ENCODE measurements around the gene SGK1. TPM values are rescaled to one million over a fixed set of nuclear protein-coding genes. Genes with fewer than 3 reads are reported as not detected.

The SGK1 gene
- total RNA-seq, 1 experiment from 2014 or later, result 7.8 TPM

DNA sequence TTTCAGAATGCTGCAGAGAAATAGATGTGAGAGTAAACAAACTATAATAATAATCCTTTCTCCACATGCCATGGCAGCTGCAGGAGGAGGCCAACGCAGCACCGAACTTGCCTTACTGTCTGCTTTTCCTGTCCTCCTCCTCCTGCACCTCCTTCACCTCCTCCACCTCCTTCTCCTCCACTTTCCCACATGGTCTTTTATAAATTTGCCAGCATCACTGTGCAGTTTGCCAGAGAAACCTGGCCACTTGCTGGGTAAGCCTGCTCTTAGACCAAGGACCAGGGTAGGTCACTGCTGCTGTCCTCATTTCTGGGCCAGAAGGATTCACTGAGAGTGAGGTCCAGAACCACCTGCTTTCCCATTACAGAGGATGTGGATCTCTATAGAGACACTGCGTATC lies 8.7 kb downstream of the SGK1 start:
- no peaks in the 10 kb centered on the region; the same call in 1 of the 2 replicates for H3K27me3 Mint-ChIP-seq (ENCODE audit: low read depth)
- H3K4me1 Mint-ChIP-seq, result peaks cover 38 to 41% of the 10 kb centered on the region in 2 experiments
- Histone ChIP-seq H3K79me1 (ENCODE audit: insufficient read depth, low read depth, low read length, poor library complexity, severe bottlenecking) (no peaks in the 10 kb centered on the region), H2BK120ac (ENCODE audit: low read depth, low read length, poor library complexity, severe bottlenecking) (no peak overlapping the region), H3K23me2 (ENCODE audit: insufficient read length, low read depth, low read length, poor library complexity, severe bottlenecking) (no peaks in the 10 kb centered on the region), H3T11ph (ENCODE audit: low read length) (no peak overlapping the region), H3K56ac (ENCODE audit: insufficient read length, low read depth, low read length) (no peak overlapping the region), H2AFZ (ENCODE audit: low read length) (no peak overlapping the region), H3K27me3 (ENCODE audit: insufficient read depth, low read length) (no peaks in the 10 kb centered on the region), H3K9ac (ENCODE audit: extremely low read depth, insufficient read length, low read length) (no peak overlapping the region), H3K18ac (ENCODE audit: insufficient read length, low read depth, low read length) (no peak overlapping the region), H4K5ac (ENCODE audit: insufficient read length, low read depth, low read length) (no peak overlapping the region), H3K23ac (ENCODE audit: insufficient read length, low read depth, low read length) (no peak overlapping the region), H3K4me1 (ENCODE audit: insufficient read depth, low read length) (peaks cover 3% of the 10 kb centered on the region; the same call in 1 of the 2 replicates), H2BK12ac (ENCODE audit: insufficient read length, low read depth, low read length) (no peak overlapping the region), H4K8ac (replicated peaks; ENCODE audit: insufficient read length, low read depth, low read length) (no peak overlapping the region), H2BK15ac (ENCODE audit: low read depth, low read length) (no peak overlapping the region), H3K4me2 (ENCODE audit: insufficient read depth, insufficient read length, low read length) (no peak overlapping the region), H3K9me3 (ENCODE audit: control insufficient read depth, low read depth, low read length) (no peaks in the 10 kb centered on the region), H4K91ac (ENCODE audit: insufficient read length, low read depth, low read length) (no peak overlapping the region), H3K4ac (ENCODE audit: low read depth, low read length) (no peak overlapping the region), H2BK5ac (ENCODE audit: insufficient read length, low read length) (no peak overlapping the region), H3K79me2 (ENCODE audit: insufficient read depth, low read length) (no peaks in the 10 kb centered on the region), H2AK5ac (ENCODE audit: insufficient read length, low read length) (no peak overlapping the region), H4K20me1 (ENCODE audit: control insufficient read depth, insufficient read depth, insufficient read length) (no peaks in the 10 kb centered on the region), H2BK20ac (ENCODE audit: low read depth, low read length, poor library complexity, severe bottlenecking) (no peak overlapping the region), H3K14ac (ENCODE audit: insufficient read depth, low read length) (no peak overlapping the region), H3K27ac (ENCODE audit: insufficient read length, low read depth, low read length) (no peak overlapping the region)
- no peak for DNase-seq
- H3K9me3 Mint-ChIP-seq, result peaks cover 0 to 4% of the 10 kb centered on the region in 2 experiments; a peak in 1 of 5 replicates
- peak overlapping the region in 1 of 3 experiments; percentile 70; a peak in 1 of 7 replicates for H3K27ac Mint-ChIP-seq
- WGBS (ENCODE audit: extremely low coverage, insufficient read length, low lambda C conversion rate), result no CpG with 5 or more reads among the region's 3 CpGs
- H3K36me3 Mint-ChIP-seq (ENCODE audit: insufficient read depth in 1 of 3, low read depth in 3 of 3), result no peaks in the 10 kb centered on the region
- no peak for TF ChIP-seq CTCF (conservative IDR thresholded peaks at IDR 0.05)
- H3K4me3 Mint-ChIP-seq, result no peak overlapping the region
